GM21528 (cell line): ENCODE data around the gene CPS1.

Experiments
- ATAC-seq: cut with Tn5 transposase; IDR thresholded peaks from one replicate; pipeline ENCODE4 v1.9.1; 2021; ENCODE audit warnings: mild to moderate bottlenecking, moderate library complexity; ENCODE audit not compliant: unreplicated experiment, low FRiP score

The CPS1 gene

GRCh38 chr2:210671065-210671464 lies 114.7 kb downstream of the CPS1 start:
- no peak for ATAC-seq

- no peak for ATAC-seq
These were observed 116.7 kb downstream of the CPS1 start for GRCh38 chr2:210673117-210673516.

- ATAC-seq: no peak
These were observed 119.7 kb downstream of the CPS1 start for GRCh38 chr2:210676067-210676466.

- no peak for ATAC-seq
These were observed 125.1 kb downstream of the CPS1 start for GRCh38 chr2:210681491-210681890.

- ATAC-seq: no peak
These were observed 130.0 kb downstream of the CPS1 start for GRCh38 chr2:210686401-210686800.

- ATAC-seq: no peak
These were observed 131.5 kb downstream of the CPS1 start for GRCh38 chr2:210687786-210688470.

GRCh38 chr2:210707900-210708299 lies 151.5 kb downstream of the CPS1 start:
- ATAC-seq: no peak

- ATAC-seq: no peak
These were observed 156.7 kb downstream of the CPS1 start for GRCh38 chr2:210713122-210713521.

- no peak for ATAC-seq
These were observed 159.2 kb downstream of the CPS1 start for GRCh38 chr2:210715560-210716082.

GRCh38 chr2:210718503-210718902 lies 162.1 kb downstream of the CPS1 start:
- ATAC-seq: no peak

- no peak for ATAC-seq
These were observed 165.7 kb downstream of the CPS1 start for GRCh38 chr2:210722092-210722491.

- no peak for ATAC-seq
These were observed 171.2 kb downstream of the CPS1 start for GRCh38 chr2:210727549-210727948.
